Trophoblast cell (in vitro differentiated cells and primary cell): Measurements from ENCODE around the gene SLC39A10. TPM values are rescaled to one million over a fixed set of nuclear protein-coding genes. Genes with fewer than 3 reads are reported as not detected.

Experiments
- DNase-seq, 2 donors: peaks; one replicate each; pipeline ENCODE4 v3.0.0-alpha.2; 2016
- H2AFZ ChIP-seq: 2 replicates; pipeline ENCODE4 v1.6.1; 2013; ENCODE audit warnings: low read length, moderate library complexity, mild to moderate bottlenecking; ENCODE audit not compliant: insufficient read depth, poor library complexity
- H2AK5ac ChIP-seq: 2 replicates; pipeline ENCODE4 v1.6.1; 2013; ENCODE audit warnings: mild to moderate bottlenecking, low read length
- H2BK120ac ChIP-seq: 2 replicates; pipeline ENCODE4 v1.6.1; 2013; ENCODE audit warnings: low read length, mild to moderate bottlenecking, moderate library complexity; ENCODE audit not compliant: insufficient read depth, poor library complexity
- H2BK12ac ChIP-seq: 2 replicates; pipeline ENCODE4 v1.6.1; 2013; ENCODE audit warnings: mild to moderate bottlenecking, low read length, moderate library complexity
- H2BK5ac ChIP-seq: 2 replicates; pipeline ENCODE4 v1.6.1; 2013; ENCODE audit warnings: low read length, low read depth, moderate library complexity, mild to moderate bottlenecking; ENCODE audit not compliant: poor library complexity
- H3K14ac ChIP-seq: 2 replicates; pipeline ENCODE4 v1.6.1; 2013; ENCODE audit warnings: mild to moderate bottlenecking, low read length
- H3K18ac ChIP-seq: 2 replicates; pipeline ENCODE4 v1.6.1; 2013; ENCODE audit warnings: mild to moderate bottlenecking, low read length
- H3K23ac ChIP-seq: 2 replicates; pipeline ENCODE4 v1.6.1; 2013; ENCODE audit warnings: low read length
- H3K27ac ChIP-seq: 2 replicates; pipeline ENCODE4 v1.5.1; 2013; ENCODE audit warnings: low read depth, mild to moderate bottlenecking, inconsistent platforms, low read length, moderate library complexity
- H3K27me3 ChIP-seq: 2 replicates; pipeline ENCODE4 v1.6.1; 2013; ENCODE audit warnings: inconsistent platforms, mild to moderate bottlenecking, low read length, moderate library complexity; ENCODE audit not compliant: insufficient read depth
- H3K36me3 ChIP-seq, 2 experiments: 1 replicate in 1 of 2; 2 replicates in 1 of 2; pipeline ENCODE4 v1.6.1; 2013; ENCODE audit warnings: low read length in 2 of 2, mild to moderate bottlenecking in 2 of 2, moderate library complexity in 1 of 2; ENCODE audit not compliant: insufficient read depth in 2 of 2, control insufficient read depth in 1 of 2
- H3K4ac ChIP-seq: 2 replicates; pipeline ENCODE4 v1.6.1; 2013; ENCODE audit warnings: low read depth, mild to moderate bottlenecking, low read length, moderate library complexity
- H3K4me1 ChIP-seq, 2 experiments: 1 replicate in 1 of 2; 2 replicates in 1 of 2; pipeline ENCODE4 v1.6.1; 2013; ENCODE audit warnings: low read length in 2 of 2, mild to moderate bottlenecking in 2 of 2, moderate library complexity in 1 of 2; ENCODE audit not compliant: insufficient read depth in 2 of 2, control insufficient read depth in 1 of 2
- H3K4me2 ChIP-seq: 2 replicates; pipeline ENCODE4 v1.6.1; 2013; ENCODE audit warnings: inconsistent platforms, mild to moderate bottlenecking, low read length, moderate library complexity
- H3K4me3 ChIP-seq: 2 replicates; pipeline ENCODE4 v1.5.1; 2013; ENCODE audit warnings: mild to moderate bottlenecking, low read depth, low read length, inconsistent platforms
- H3K79me1 ChIP-seq: one replicate; pipeline ENCODE4 v1.6.1; 2013; ENCODE audit warnings: low read length
- H3K79me2 ChIP-seq: 2 replicates; pipeline ENCODE4 v1.6.1; 2013; ENCODE audit warnings: low read length, mild to moderate bottlenecking; ENCODE audit not compliant: control insufficient read depth, insufficient read depth, poor library complexity
- H3K9ac ChIP-seq: 2 replicates; pipeline ENCODE4 v1.6.1; 2013; ENCODE audit warnings: mild to moderate bottlenecking, low read length
- H3K9me3 ChIP-seq: 2 replicates; pipeline ENCODE4 v1.6.1; 2013; ENCODE audit warnings: low read depth, mild to moderate bottlenecking, control low read depth, inconsistent platforms, low read length; ENCODE audit not compliant: insufficient read depth
- H4K12ac ChIP-seq: 2 replicates; pipeline ENCODE4 v1.6.1; 2013; ENCODE audit warnings: low read depth, mild to moderate bottlenecking, low read length, moderate library complexity
- H4K8ac ChIP-seq: 2 replicates; pipeline ENCODE4 v1.6.1; 2013; ENCODE audit warnings: low read depth, mild to moderate bottlenecking, low read length, moderate library complexity
- H4K91ac ChIP-seq: one replicate; pipeline ENCODE4 v1.6.1; 2013; ENCODE audit warnings: low read depth, mild to moderate bottlenecking, low read length, moderate library complexity
- WGBS: extraction: QIAGEN DNeasy Blood & Tissue Kit; methylation state at CpG from one replicate; pipeline ENCODE4 v1.1.7; 2013; ENCODE audit warnings: missing lambda C conversion rate; ENCODE audit not compliant: insufficient read length, insufficient coverage; ENCODE audit errors: extremely low coverage; 5-methylcytosine and 5-hydroxymethylcytosine counted together
- polyA plus RNA-seq: library from polyadenylated mRNA; stranded (reverse); fragments of 200-250 nt; gene quantifications from 2 replicates; pipeline ENCODE4 v1.2.3, GENCODE V29; 2013

SLC39A10 gene, protein sequence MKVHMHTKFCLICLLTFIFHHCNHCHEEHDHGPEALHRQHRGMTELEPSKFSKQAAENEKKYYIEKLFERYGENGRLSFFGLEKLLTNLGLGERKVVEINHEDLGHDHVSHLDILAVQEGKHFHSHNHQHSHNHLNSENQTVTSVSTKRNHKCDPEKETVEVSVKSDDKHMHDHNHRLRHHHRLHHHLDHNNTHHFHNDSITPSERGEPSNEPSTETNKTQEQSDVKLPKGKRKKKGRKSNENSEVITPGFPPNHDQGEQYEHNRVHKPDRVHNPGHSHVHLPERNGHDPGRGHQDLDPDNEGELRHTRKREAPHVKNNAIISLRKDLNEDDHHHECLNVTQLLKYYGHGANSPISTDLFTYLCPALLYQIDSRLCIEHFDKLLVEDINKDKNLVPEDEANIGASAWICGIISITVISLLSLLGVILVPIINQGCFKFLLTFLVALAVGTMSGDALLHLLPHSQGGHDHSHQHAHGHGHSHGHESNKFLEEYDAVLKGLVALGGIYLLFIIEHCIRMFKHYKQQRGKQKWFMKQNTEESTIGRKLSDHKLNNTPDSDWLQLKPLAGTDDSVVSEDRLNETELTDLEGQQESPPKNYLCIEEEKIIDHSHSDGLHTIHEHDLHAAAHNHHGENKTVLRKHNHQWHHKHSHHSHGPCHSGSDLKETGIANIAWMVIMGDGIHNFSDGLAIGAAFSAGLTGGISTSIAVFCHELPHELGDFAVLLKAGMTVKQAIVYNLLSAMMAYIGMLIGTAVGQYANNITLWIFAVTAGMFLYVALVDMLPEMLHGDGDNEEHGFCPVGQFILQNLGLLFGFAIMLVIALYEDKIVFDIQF
- polyA plus RNA-seq, result 87.0 and 87.1 TPM in 2 replicates

- DNase-seq, result peak; percentile 98 to 100
- peak within 1 kb of the TSS; percentile 100 for H3K14ac ChIP-seq
- H4K12ac ChIP-seq, result peak within 1 kb of the TSS; percentile 100
- H4K91ac ChIP-seq, result peak within 1 kb of the TSS; percentile 99
- H3K4me3 ChIP-seq, result peak within 1 kb of the TSS; percentile 94
- peak within 1 kb of the TSS; percentile 99 for H2AFZ ChIP-seq
- H4K8ac ChIP-seq, result peak within 1 kb of the TSS; percentile 100
- peak within 1 kb of the TSS; percentile 100 for H3K18ac ChIP-seq
- H3K36me3 ChIP-seq, result no peaks in the 10 kb centered on the region
- H3K27me3 ChIP-seq, result no peaks in the 10 kb centered on the region
- H3K79me2 ChIP-seq, result peaks cover 11% of the 10 kb centered on the region
- peaks cover 3 to 6% of the 10 kb centered on the region in 2 experiments for H3K4me1 ChIP-seq
- peak within 1 kb of the TSS; percentile 61 for H2BK12ac ChIP-seq
- H3K27ac ChIP-seq, result peak within 1 kb of the TSS; percentile 94
- peak within 1 kb of the TSS; percentile 99 for H2BK120ac ChIP-seq
- H3K4ac ChIP-seq, result peak within 1 kb of the TSS; percentile 100
- peak within 1 kb of the TSS; percentile 96 for H2BK5ac ChIP-seq
- H3K79me1 ChIP-seq, result peaks cover 11% of the 10 kb centered on the region
- H3K9ac ChIP-seq, result peak within 1 kb of the TSS; percentile 97
- peak within 1 kb of the TSS; percentile 57 for H3K4me2 ChIP-seq
- H3K23ac ChIP-seq, result no peak within 1 kb of the TSS
- peak within 1 kb of the TSS; percentile 98 for H2AK5ac ChIP-seq
- H3K9me3 ChIP-seq, result no peaks in the 10 kb centered on the region
- WGBS, result no CpG with 5 or more reads among the region's 85 CpGs
Measured at GRCh38 chr2:195656859-195657633, at the start of gene SLC39A10. SLC39A10 (plus strand) TSS chr2:195657226; CDS start chr2:195680043, 22,817 bp downstream.

DNA sequence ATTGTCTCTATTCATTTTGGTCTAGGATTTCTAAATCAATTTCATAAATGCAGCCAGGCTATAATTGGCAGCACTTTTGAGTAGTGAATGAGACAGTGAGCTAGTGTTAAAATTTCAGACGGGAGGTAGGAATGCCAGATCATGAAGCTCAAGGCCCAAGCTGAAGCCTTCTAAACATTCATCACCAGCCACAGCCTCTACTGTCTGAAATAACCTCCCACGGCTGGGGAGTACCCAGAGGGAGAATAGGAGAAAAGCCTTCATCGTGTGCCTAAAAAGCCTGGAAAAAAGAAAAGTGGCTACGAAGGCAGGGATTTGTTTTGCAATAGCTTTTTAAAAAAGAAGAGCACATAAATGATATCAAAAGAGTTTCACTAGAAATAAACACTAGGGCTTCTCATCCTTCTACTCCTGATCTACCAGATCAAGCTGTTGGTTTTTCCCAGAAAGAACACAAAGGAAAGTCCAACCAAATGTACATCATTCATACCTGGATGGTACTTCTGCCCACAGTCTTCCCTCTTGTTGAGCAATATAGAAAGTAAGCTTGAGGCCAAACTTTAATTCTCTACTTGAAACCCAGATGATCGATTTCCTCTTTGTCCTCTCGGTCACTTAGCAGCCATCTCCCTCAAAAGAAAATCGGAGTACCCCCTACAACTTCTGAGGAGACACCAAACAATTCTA lies 48.1 kb upstream of the SLC39A10 start:
- Histone ChIP-seq H3K27me3 (no peaks in the 10 kb centered on the region), H3K4me3 (no peak overlapping the region), H2BK120ac (no peak overlapping the region), H2BK5ac (no peak overlapping the region), H4K12ac (no peak overlapping the region), H2AK5ac (no peak overlapping the region), H3K14ac (no peak overlapping the region), H2BK12ac (no peak overlapping the region), H4K91ac (no peak overlapping the region), H2AFZ (no peak overlapping the region), H3K4me2 (no peak overlapping the region), H3K27ac (no peak overlapping the region), H3K79me1 (peaks cover 6% of the 10 kb centered on the region), H3K4ac (no peak overlapping the region), H3K23ac (no peak overlapping the region), H3K4me1 (peaks cover 0 to 3% of the 10 kb centered on the region in 2 experiments), H3K18ac (no peak overlapping the region), H3K79me2 (no peaks in the 10 kb centered on the region), H3K9me3 (no peaks in the 10 kb centered on the region), H3K36me3 (no peaks in the 10 kb centered on the region), H4K8ac (no peak overlapping the region), H3K9ac (no peak overlapping the region)
- WGBS, result no CpG with 5 or more reads among the region's 7 CpGs
- DNase-seq, result no peak

DNA sequence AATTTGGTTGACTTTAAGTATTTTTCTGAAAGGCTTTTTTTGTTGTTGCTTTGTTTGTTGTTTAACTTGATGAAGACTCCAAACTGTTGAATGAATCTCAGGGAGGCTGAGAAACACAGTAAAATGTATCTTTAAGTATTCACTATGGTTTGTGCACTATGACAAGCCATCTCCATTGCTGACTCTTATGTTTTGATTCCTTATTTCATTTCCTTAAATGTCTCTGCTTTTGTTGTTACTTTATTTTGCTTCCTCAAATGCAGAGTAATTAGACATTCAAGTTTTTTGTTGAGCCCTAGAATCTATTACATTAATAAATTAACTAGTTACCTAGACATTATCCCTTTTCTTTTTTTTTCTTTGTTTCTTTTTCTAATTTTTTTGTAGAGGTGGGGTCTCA lies 46.3 kb upstream of the SLC39A10 start:
- H3K4me3 ChIP-seq, result no peak overlapping the region
- no peak overlapping the region for H2BK12ac ChIP-seq
- H4K8ac ChIP-seq, result no peak overlapping the region
- peak overlapping the region; percentile 55 for H4K91ac ChIP-seq
- peak overlapping the region; percentile 75 for H2BK120ac ChIP-seq
- H3K9me3 ChIP-seq, result no peaks in the 10 kb centered on the region
- H3K18ac ChIP-seq, result no peak overlapping the region
- H3K27ac ChIP-seq, result no peak overlapping the region
- peaks cover 3 to 10% of the 10 kb centered on the region in 2 experiments for H3K4me1 ChIP-seq
- H2BK5ac ChIP-seq, result no peak overlapping the region
- H2AK5ac ChIP-seq, result no peak overlapping the region
- H3K23ac ChIP-seq, result no peak overlapping the region
- H3K14ac ChIP-seq, result peak overlapping the region; percentile 29
- peak overlapping the region; percentile 70 for H4K12ac ChIP-seq
- DNase-seq, result no peak
- H3K4ac ChIP-seq, result no peak overlapping the region
- no peak overlapping the region for H3K9ac ChIP-seq
- no peaks in the 10 kb centered on the region for H3K36me3 ChIP-seq
- no peaks in the 10 kb centered on the region for H3K79me2 ChIP-seq
- no peak overlapping the region for H3K4me2 ChIP-seq
- H3K27me3 ChIP-seq, result no peaks in the 10 kb centered on the region
- H2AFZ ChIP-seq, result no peak overlapping the region
- H3K79me1 ChIP-seq, result peaks cover 10% of the 10 kb centered on the region
